ENCODE results near the gene GOT2. TPM values are rescaled to one million over a fixed set of nuclear protein-coding genes. Genes with fewer than 3 reads are reported as not detected.
"Not testable (repeated sequence)": the region's sequence is repeated elsewhere in the genome, so short reads cannot be mapped to it uniquely, and the experiment has no call there.

GOT2 gene
- total RNA-seq, 1 donor from 2014 or later, result 121 TPM

- Mint-ChIP-seq H3K4me1 (ENCODE audit: low read depth) (no peaks in the 10 kb centered on the region), H3K27me3 (ENCODE audit: low read depth) (no peaks in the 10 kb centered on the region), H3K27ac (no peak overlapping the region), H3K9me3 (no peaks in the 10 kb centered on the region), H3K36me3 (ENCODE audit: low read depth) (no peaks in the 10 kb centered on the region), H3K4me3 (ENCODE audit: low read depth) (no peak overlapping the region)
- no peak for DNase-seq (ENCODE audit: low spot score)
- intact Hi-C loops (cut with micrococcal nuclease), result loop anchor here (1.0 kb wide), 1 partner anchor 149 kb away; no protein-coding TSS in a partner anchor
These were observed 72.8 kb downstream of the GOT2 start for GRCh38 chr16:58661199-58661830.

- H3K27me3 Mint-ChIP-seq (ENCODE audit: low read depth); H3K9me3 Mint-ChIP-seq; DNase-seq (ENCODE audit: low spot score); intact Hi-C loops (cut with micrococcal nuclease); H3K27ac Mint-ChIP-seq; H3K36me3 Mint-ChIP-seq (ENCODE audit: low read depth); H3K4me3 Mint-ChIP-seq (ENCODE audit: low read depth); H3K4me1 Mint-ChIP-seq (ENCODE audit: low read depth): not testable (repeated sequence)
These were observed 74.2 kb downstream of the GOT2 start for GRCh38 chr16:58659911-58660310.

GRCh38 chr16:58658796-58659211 lies 75.3 kb downstream of the GOT2 start:
- Mint-ChIP-seq H3K4me1 (ENCODE audit: low read depth) (no peaks in the 10 kb centered on the region), H3K27me3 (ENCODE audit: low read depth) (peaks cover 3% of the 10 kb centered on the region), H3K36me3 (ENCODE audit: low read depth) (no peaks in the 10 kb centered on the region), H3K27ac (no peak overlapping the region), H3K9me3 (no peaks in the 10 kb centered on the region), H3K4me3 (ENCODE audit: low read depth) (no peak overlapping the region)
- intact Hi-C loops (cut with micrococcal nuclease), result no loop called here
- DNase-seq (ENCODE audit: low spot score), result no peak

Other genes with a start within 250 kb of the GOT2 start
- 3.1 and 3.6 TPM in 2 replicates for gene NDRG4, start 234.2 kb downstream of the GOT2 start, total RNA-seq
- 24.4 and 24.7 TPM in 2 replicates for gene SETD6, start 218.8 kb downstream of the GOT2 start, total RNA-seq
- 264 and 266 TPM in 2 replicates for gene CNOT1, start 104.5 kb downstream of the GOT2 start, total RNA-seq
- 8.8 and 9.8 TPM in 2 replicates for gene SLC38A7, start 49.5 kb downstream of the GOT2 start, total RNA-seq

Measured in activated T-helper 2 cell treated with anti-CD3 and anti-CD28 coated beads, Interferon-gamma antibody, Interleukin-2, Interleukin-4, amounts not matched to agents 10 μg/mL and 5 μg/mL and 100 μg/mL, durations not matched to agents 14 hours and 24 hours and 36 hours (primary cell).